GM21528 (cell line): ENCODE results near the gene PRPF39.
"Not testable (repeated sequence)": the region's sequence is repeated elsewhere in the genome, so short reads cannot be mapped to it uniquely, and the experiment has no call there.

Source experiments
- ATAC-seq: cut with Tn5 transposase; IDR thresholded peaks from one replicate; pipeline ENCODE4 v1.9.1; 2021; ENCODE audit warnings: mild to moderate bottlenecking, moderate library complexity; ENCODE audit not compliant: unreplicated experiment, low FRiP score

Gene PRPF39

DNA sequence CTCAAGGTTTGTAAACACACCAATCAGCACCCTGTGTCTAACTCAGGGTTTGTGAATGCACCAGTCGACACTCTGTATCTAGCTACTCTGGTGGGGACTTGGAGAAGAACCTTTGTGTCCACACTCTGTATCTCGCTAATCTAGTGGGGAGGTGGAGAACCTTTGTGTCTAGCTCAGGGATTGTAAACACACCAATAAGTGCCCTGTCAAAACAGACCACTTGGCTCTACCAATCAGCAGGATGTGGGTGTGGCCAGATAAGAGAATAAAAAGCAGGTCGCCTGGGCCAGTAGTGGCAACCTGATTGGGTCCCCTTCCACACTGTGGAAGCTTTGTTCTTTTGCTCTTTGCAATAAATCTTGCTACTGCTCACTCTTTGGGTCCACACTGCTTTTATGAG is 2.8 kb upstream of the PRPF39 start:
- not testable (repeated sequence) for ATAC-seq

- ATAC-seq: no peak
Measured at GRCh38 chr14:45082420-45082819, 1.5 kb upstream of the PRPF39 start.

DNA sequence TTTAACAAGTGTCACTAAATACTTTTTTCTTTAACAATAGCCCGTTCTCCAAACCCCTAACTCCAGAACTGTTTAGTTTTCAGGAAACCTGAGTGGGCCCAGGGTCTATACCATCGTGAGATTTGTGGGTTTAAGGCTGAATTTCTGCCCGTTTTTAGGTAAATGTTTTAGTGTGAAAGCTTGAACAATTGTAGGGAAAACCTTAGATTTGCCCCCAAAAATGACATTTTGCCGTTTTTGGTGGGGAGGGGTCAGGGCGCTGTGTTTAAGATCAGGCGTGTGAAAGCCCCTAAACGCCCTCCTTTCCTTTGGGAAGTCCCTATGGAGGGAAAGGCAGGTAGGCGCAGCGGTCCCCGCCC is 320 bp upstream of the PRPF39 start:
- peak; percentile 21 for ATAC-seq

DNA sequence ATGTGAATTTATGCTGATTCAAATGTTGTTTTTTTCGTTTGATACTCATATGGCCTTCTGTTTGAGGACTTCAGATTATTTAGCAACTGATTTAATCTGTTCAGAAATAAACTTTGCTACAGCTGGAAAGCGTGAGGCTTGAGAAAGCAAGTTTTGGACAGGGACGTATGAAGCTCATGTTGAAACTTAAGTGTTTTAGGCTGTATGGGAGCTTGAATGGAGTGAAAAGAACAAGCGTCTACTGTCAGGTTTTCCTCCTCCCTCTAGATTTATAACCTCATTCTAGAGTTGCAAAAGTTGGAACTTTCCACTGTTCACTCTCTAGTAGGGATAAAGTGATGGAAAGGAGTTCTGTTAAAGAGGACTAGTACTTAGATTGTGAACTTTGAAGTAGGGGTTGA is 1.0 kb downstream of the PRPF39 start:
- ATAC-seq: no peak

GRCh38 chr14:45089813-45090212 is 5.9 kb downstream of the PRPF39 start:
- peak; percentile 77 for ATAC-seq

- no peak for ATAC-seq
Measured at GRCh38 chr14:45091710-45092109, 7.8 kb downstream of the PRPF39 start.

- no peak for ATAC-seq
Measured at GRCh38 chr14:45094275-45094674, 10.4 kb downstream of the PRPF39 start.

DNA sequence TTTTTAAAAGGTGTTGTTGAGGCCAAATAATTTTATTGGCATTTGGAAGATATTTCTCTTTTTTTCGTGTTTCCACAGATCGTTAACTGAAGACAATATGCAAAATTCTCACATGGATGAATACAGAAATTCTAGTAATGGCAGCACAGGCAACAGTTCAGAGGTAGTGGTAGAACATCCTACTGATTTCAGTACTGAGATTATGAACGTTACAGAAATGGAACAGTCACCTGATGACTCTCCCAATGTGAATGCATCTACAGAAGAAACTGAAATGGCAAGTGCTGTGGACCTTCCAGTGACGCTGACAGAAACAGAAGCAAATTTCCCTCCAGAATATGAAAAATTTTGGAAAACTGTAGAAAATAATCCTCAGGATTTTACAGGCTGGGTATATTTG is 11.2 kb downstream of the PRPF39 start:
- ATAC-seq: no peak

GRCh38 chr14:45096218-45096617 is 12.3 kb downstream of the PRPF39 start:
- no peak for ATAC-seq

GRCh38 chr14:45103806-45104205 is 19.9 kb downstream of the PRPF39 start:
- ATAC-seq: no peak

DNA sequence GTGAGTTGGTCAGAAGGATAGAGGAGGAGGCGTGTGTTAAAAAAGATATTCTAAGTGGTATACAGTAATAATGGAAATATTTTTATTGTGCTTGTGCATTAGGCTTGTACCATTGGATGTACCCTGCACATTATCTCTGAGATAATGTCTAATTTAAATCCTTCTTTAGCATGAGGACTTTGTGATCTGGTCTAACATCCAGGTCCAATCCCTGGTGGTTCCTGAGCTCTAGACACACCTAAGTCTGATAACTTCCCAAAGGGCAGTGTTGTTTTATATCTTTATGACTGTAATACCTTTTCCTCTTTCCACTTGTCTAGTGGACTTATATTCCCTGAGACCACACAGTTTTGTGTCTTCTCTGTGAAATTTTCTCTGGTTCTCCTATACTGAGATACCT is 20.6 kb downstream of the PRPF39 start:
- ATAC-seq: no peak

GRCh38 chr14:45112896-45113781 is 29.2 kb downstream of the PRPF39 start:
- ATAC-seq: no peak

DNA sequence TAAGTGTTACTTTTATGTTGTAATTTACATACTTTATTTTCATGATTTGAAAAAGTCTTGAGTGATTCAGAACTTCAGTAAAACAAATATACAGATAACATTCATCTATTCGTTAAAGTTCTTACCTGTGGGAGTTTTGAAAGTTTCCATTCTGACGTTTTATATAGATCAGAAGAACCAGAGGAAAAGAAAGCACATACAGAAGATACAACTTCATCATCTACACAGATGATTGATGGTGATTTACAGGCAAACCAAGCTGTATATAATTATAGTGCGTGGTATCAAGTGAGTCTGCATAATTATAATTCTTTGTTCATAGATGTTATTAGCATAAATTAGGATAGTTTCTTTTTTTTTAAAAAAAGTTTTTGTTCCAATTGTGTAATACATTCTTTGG is 30.4 kb downstream of the PRPF39 start:
- no peak for ATAC-seq

DNA sequence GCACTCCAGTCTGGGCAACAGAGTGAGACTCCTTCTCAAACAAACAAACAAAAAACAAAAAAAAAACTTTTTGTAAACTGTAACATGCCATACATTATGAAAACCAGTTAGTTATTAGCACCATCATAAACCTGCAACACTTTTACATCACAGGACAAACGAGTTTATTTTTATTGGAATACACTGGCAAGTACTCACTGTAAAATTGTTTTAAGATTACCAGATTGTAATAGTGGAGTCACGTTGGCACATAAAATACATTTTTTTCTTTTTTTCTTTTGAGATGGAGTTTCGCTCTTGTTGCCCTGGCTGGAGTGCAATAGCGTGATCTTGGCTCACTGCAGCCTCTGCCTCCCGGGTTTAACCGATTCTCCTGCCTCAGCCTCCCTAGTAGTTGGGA is 34.7 kb downstream of the PRPF39 start:
- no peak for ATAC-seq

GRCh38 chr14:45120096-45120495 is 36.2 kb downstream of the PRPF39 start:
- no peak for ATAC-seq

DNA sequence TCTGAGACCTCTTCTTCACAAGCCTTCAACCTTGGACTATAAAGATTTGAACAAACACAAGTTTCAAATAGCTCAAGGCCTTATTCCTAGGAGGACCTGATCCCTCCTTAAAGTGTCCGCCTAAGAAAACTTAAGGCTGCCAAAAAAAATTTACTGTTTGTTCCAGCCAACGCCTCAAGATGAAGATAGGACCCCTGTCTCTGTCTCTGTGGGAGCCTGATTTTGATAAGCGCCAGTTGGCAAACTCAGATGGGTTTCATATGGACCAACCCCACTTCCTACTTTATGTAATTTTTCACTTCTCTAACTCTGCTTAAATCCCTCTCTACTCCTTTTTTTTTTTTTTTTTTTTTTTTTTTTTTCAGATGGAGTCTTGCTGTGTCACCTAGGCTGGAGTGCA is 39.4 kb downstream of the PRPF39 start:
- no peak for ATAC-seq

- ATAC-seq: no peak
Measured at GRCh38 chr14:45125754-45126153, 41.8 kb downstream of the PRPF39 start.

GRCh38 chr14:45128963-45129629 is 45.2 kb downstream of the PRPF39 start:
- ATAC-seq: no peak

- ATAC-seq: no peak
Measured at GRCh38 chr14:45133683-45134050, 49.8 kb downstream of the PRPF39 start.

GRCh38 chr14:45134051-45134958 is 50.4 kb downstream of the PRPF39 start, which contains the start of gene FKBP3:
Gene FKBP3 (minus strand): TSS chr14:45134481. CDS start chr14:45134456, 25 bp downstream.
- peak; percentile 93 for ATAC-seq

- ATAC-seq: no peak
Measured at GRCh38 chr14:45135156-45135555, 51.2 kb downstream of the PRPF39 start.
